ENCODE results near the gene RABEP2.
"Not testable (repeated sequence)": the region's sequence is repeated elsewhere in the genome, so short reads cannot be mapped to it uniquely, and the experiment has no call there.

RABEP2 gene

GRCh38 chr16:28924762-28925385 lies at the start of gene RABEP2:
RABEP2 (minus strand) TSS chr16:28925238; CDS start chr16:28925163, 75 bp downstream.
- in situ Hi-C loops (cut with MboI; ENCODE audit: low pct_unique_long_range_greater_than_20kb, low sequenced_read_pairs, unreplicated experiment), result no loop called here
- no peak for TF ChIP-seq CTCF (IDR thresholded peaks at IDR 0.05; ENCODE audit: extremely low read depth, insufficient read depth, missing control alignments)
- DNase-seq (ENCODE audit: low spot score), result peak; percentile 99

GRCh38 chr16:28974437-28975157 lies 49.6 kb upstream of the RABEP2 start, which contains the start of gene SPNS1:
SPNS1 (plus strand) TSS chr16:28974778; CDS start chr16:28975152, 374 bp downstream.
- in situ Hi-C loops (cut with MboI; ENCODE audit: low pct_unique_long_range_greater_than_20kb, low sequenced_read_pairs, unreplicated experiment), result no loop called here
- DNase-seq (ENCODE audit: low spot score), result peak; percentile 99
- no peak for TF ChIP-seq CTCF (IDR thresholded peaks at IDR 0.05; ENCODE audit: extremely low read depth, insufficient read depth, missing control alignments)

- in situ Hi-C loops (cut with MboI; ENCODE audit: low pct_unique_long_range_greater_than_20kb, low sequenced_read_pairs, unreplicated experiment), result no loop called here
- TF ChIP-seq CTCF (IDR thresholded peaks at IDR 0.05; ENCODE audit: extremely low read depth, insufficient read depth, missing control alignments), result peak; percentile 56
- DNase-seq (ENCODE audit: low spot score), result no peak
These were observed 49.0 kb upstream of the RABEP2 start for GRCh38 chr16:28974007-28974436.

- DNase-seq (ENCODE audit: low spot score); in situ Hi-C loops (cut with MboI; ENCODE audit: low pct_unique_long_range_greater_than_20kb, low sequenced_read_pairs, unreplicated experiment): not testable (repeated sequence)
These were observed 44.7 kb upstream of the RABEP2 start for GRCh38 chr16:28969696-28970095.

GRCh38 chr16:28967156-28967555 lies 42.1 kb upstream of the RABEP2 start:
- in situ Hi-C loops (cut with MboI; ENCODE audit: low pct_unique_long_range_greater_than_20kb, low sequenced_read_pairs, unreplicated experiment), result no loop called here
- no peak for TF ChIP-seq CTCF (IDR thresholded peaks at IDR 0.05; ENCODE audit: extremely low read depth, insufficient read depth, missing control alignments)
- DNase-seq (ENCODE audit: low spot score), result no peak

- no peak for TF ChIP-seq CTCF (IDR thresholded peaks at IDR 0.05; ENCODE audit: extremely low read depth, insufficient read depth, missing control alignments)
- no peak for DNase-seq (ENCODE audit: low spot score)
- in situ Hi-C loops (cut with MboI; ENCODE audit: low pct_unique_long_range_greater_than_20kb, low sequenced_read_pairs, unreplicated experiment), result no loop called here
These were observed 39.5 kb upstream of the RABEP2 start for GRCh38 chr16:28964496-28964895.

- no peak for DNase-seq (ENCODE audit: low spot score)
- in situ Hi-C loops (cut with MboI; ENCODE audit: low pct_unique_long_range_greater_than_20kb, low sequenced_read_pairs, unreplicated experiment), result no loop called here
- no peak for TF ChIP-seq CTCF (IDR thresholded peaks at IDR 0.05; ENCODE audit: extremely low read depth, insufficient read depth, missing control alignments)
These were observed 39.0 kb upstream of the RABEP2 start for GRCh38 chr16:28964072-28964471.
